Measurements from ENCODE around the gene PSME1. TPM values are rescaled to one million over a fixed set of nuclear protein-coding genes. Genes with fewer than 3 reads are reported as not detected.
"Not testable (repeated sequence)": the region's sequence is repeated elsewhere in the genome, so short reads cannot be mapped to it uniquely, and the experiment has no call there.

PSME1 gene
- total RNA-seq, 2 donors from 2014 or later: 91.6 to 103 TPM

DNA sequence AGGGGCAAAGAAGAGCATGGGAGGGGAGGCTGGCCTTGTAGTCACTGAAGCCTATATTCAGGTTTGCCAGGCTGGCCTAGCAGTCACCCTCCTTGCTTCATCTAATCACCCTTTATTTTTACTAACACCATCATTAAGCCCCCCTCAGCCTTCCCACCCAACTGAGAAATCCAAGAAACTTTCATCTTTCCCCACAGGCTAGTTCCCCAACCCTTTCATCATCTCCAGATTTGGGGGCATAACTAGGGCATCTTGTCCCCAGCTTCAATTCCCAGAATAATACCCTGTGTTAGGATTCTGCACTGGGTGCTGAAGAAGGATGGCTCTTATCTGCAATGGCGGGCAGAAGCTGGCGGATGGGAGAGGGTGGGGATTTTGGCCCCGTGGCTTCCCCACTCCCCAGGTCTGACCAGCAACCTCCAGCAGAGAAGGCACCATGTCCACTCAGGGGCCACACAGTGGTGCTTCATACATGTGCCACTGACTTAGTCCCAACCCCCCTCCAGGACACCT, 35.0 kb upstream of the PSME1 start:
- no peak for ATAC-seq
- no peak for DNase-seq
- intact Hi-C loops (cut with DNase I): no loop called here

DNA sequence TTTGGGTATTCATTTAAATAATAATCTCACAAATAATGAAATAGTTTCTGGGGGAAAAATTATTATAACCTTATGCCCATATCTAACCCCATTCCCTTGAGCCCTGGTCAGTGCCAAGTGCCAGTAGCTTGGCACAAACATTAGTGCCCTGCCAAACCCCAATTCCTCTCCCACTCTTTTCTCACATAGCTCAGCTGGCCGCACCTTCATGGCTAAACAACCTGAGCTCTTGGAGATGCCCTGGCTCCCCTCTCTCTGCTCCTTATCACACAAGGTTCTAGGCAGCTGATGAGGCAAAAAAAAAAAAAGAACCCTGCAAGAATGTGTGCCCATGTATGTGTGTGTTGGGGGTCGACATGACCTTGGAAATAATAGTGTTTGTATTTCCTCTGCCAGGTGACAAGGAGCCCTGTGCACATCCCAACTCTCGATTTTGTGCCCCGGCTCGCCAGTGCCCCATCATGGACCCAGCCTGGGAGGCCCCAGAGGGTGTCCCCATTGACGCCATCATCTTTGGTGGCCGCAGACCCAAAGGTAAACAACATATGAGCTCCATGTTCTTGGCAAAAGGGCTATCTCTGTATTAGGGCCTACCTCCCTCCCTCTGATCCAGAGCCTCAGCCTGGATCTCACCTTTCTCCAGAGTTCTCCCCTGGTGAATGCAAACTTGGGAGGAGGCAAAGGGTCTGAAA, 33.5 kb upstream of the PSME1 start:
- intact Hi-C loops (cut with DNase I): no loop called here
- DNase-seq (no peak), ATAC-seq (no peak)

DNA sequence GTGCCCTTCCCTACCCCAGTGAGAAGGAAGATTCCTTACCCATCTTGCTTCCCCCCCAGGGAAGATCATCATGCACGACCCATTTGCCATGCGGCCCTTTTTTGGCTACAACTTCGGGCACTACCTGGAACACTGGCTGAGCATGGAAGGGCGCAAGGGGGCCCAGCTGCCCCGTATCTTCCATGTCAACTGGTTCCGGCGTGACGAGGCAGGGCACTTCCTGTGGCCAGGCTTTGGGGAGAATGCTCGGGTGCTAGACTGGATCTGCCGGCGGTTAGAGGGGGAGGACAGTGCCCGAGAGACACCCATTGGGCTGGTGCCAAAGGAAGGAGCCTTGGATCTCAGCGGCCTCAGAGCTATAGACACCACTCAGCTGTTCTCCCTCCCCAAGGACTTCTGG, 32.5 kb upstream of the PSME1 start:
- no peak for ATAC-seq
- intact Hi-C loops (cut with DNase I): no loop called here
- no peak for DNase-seq

DNA sequence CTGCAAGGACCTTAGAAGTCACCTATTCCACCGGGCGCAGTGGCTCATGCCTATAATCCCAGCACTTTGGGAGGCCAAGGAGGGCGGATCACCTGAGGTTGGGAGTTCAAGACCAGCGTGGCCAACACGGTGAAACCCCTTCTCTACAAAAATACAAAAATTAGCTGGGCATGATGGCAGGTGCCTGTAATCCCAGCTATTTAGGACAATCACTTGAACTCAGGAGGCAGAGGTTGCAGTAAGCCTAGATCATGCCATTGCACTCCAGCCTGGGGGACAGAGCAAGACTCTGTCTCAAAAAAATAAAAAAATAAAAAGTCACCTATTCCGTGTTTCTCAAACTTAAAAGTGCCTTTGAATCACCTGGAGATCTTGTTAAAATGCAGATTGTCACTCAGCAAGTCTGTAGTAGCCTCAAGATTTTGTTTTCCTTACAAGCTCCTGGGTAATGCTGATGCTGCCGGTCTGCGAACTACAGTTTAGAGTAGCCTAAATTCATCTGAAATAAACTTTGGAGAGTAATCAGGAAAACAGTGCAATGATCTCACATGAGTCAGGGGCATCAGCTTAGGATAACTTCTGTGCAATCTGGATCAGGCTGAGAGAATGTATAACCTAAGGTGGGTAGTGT, 30.3 kb upstream of the PSME1 start:
- DNase-seq, ATAC-seq: not testable (repeated sequence)
- intact Hi-C loops (cut with DNase I): loop anchor here in 1 of 2 donors (5.0 kb wide), 1 partner anchor 48 kb away; no protein-coding TSS in a partner anchor

DNA sequence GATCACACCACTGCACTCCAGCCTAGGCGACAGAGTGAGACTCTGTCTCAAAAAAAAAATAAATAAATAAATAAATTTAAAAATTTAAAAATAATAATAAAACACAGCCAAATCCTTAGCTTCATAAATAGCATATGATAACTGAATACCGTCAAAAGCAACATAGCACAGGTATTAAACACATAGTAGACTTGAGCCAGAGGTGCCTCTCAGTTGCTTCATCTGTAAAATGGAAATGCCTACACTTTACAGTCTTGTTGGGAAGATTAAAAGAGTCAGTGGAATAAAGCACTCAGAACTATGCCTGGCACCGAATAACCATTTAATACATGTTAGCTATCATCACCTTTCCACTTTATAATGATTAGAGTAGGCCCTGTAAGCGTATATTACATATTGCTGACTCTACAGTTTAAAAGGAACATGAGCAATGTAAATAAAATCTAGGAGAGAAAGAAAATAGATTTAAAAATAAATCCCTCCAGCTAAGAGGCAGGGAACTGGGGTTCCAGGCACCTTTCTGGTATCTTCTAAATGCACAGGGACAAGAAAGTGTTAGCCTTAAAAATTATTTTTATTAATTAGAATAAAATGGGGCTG, 29.2 kb upstream of the PSME1 start:
- intact Hi-C loops (cut with DNase I): loop anchor here in 1 of 2 donors (5.0 kb wide), 1 partner anchor 49 kb away; no protein-coding TSS in a partner anchor
- ATAC-seq: no peak
- DNase-seq: no peak

GRCh38 chr14:24108336-24108874, 27.6 kb upstream of the PSME1 start:
- DNase-seq (no peak), ATAC-seq (no peak)
- intact Hi-C loops (cut with DNase I): loop anchor here in 1 of 2 donors (5.0 kb wide), 1 partner anchor 51 kb away; no protein-coding TSS in a partner anchor

GRCh38 chr14:24110060-24110459, 25.9 kb upstream of the PSME1 start:
- ATAC-seq: no peak
- intact Hi-C loops (cut with DNase I): loop anchor here in 1 of 2 donors (5.0 kb wide), 1 partner anchor 37 kb away; the partner anchor contains the start of genes PSME2 and RNF31
- DNase-seq: no peak

DNA sequence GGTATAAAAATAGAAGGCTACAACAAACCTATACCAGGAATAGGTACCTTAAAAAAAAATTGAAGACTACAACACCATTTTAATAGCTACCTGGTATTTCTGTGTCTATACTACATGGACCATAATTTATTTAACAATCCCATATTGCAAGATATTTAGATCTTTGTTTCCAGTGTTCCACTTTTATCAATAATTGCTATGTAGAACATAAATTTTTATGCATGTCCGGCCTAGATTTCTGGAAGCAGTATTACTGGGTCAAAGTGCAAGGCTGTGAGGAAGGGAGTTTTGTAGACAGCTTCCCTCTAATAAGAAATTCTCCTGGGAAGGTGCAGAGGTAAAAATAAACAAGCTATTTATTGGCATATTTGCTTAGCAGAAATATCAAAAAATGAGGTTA, 25.5 kb upstream of the PSME1 start:
- no peak for DNase-seq
- intact Hi-C loops (cut with DNase I): loop anchor here in 1 of 2 donors (5.0 kb wide), 1 partner anchor 37 kb away; the partner anchor contains the start of genes PSME2 and RNF31
- ATAC-seq: no peak

DNA sequence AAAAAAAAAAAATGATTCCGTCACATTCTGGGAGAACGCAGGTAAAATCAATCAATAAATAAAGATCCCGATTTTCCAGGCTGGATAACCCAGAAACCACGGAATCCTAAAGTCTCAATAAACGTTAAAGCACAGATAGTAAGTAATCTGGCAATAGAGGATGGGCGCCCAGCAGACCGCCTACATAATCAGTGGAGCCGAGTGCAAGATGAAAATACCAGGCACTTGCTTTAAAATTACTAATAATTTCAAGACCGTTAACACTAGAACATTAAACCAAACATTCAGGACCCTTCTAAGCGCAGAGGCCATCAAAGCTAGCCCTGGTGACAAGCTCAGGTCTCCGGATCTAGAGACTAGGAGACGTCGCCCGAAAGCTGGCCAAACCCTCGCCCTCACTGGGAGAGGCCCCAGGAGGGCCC, 22.6 kb upstream of the PSME1 start:
- DNase-seq: no peak
- intact Hi-C loops (cut with DNase I): loop anchor here in 1 of 2 donors (5.0 kb wide), 1 partner anchor 34 kb away; the partner anchor contains the start of genes PSME2 and RNF31
- ATAC-seq: peak in 1 of 2 donors; percentile 1

DNA sequence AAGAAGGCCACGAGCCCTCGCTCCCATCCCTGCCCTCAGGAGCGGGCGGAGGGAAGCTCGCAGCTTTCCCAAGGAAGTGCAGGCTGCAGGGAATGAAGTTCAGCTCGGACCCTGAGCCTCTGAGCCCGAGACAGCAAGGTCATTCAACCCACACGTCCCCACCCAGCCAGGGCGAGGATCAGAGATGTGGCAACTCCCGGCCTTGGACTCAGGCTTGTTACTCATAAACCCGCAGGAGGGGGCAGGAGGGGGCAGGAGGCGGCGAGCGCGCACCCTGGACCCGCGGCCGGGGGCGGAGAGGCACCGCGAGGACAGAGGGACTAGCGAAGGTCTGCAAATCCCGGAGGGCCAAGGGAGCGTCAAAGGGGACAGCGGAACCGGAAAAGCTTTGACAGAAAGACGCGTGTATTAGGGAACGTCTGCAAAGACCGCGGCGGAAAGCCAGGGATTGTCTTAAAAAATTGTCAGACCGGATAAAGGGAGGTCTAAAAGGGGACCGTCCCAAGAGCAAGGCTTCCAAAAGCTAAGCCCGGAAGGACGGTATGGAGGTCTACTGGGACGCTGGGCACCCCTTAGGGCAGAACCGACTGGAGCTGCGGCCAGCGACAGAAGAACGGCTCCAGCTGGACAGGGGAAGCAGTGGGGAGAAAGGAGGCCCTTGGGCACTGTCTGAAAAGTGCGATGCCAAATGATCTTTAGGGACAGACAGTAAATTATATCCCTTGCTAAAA, 22.0 kb upstream of the PSME1 start:
- DNase-seq (peak; percentile 89), ATAC-seq (peak; percentile 55 to 61)
- intact Hi-C loops (cut with DNase I): loop anchor here in 1 of 2 donors (5.0 kb wide), 1 partner anchor 33 kb away; the partner anchor contains the start of genes PSME2 and RNF31

GRCh38 chr14:24114532-24115421, 21.2 kb upstream of the PSME1 start, which contains the start of the genes DCAF11 and NRL:
DCAF11 (plus strand) TSS chr14:24114777; CDS start chr14:24115595, 818 bp downstream.
NRL (minus strand) TSS chr14:24114949; CDS start chr14:24082848, 32,101 bp downstream.
- intact Hi-C loops (cut with DNase I): loop anchor here in 1 of 2 donors (5.0 kb wide), 1 partner anchor 33 kb away; the partner anchor contains the start of genes PSME2 and RNF31
- DNase-seq: peak; percentile 98
- ATAC-seq: peak; percentile 94 to 97

- intact Hi-C loops (cut with DNase I): no loop called here
- DNase-seq: no peak
- ATAC-seq: no peak
These were observed 20.4 kb upstream of the PSME1 start for GRCh38 chr14:24115422-24116127.

DNA sequence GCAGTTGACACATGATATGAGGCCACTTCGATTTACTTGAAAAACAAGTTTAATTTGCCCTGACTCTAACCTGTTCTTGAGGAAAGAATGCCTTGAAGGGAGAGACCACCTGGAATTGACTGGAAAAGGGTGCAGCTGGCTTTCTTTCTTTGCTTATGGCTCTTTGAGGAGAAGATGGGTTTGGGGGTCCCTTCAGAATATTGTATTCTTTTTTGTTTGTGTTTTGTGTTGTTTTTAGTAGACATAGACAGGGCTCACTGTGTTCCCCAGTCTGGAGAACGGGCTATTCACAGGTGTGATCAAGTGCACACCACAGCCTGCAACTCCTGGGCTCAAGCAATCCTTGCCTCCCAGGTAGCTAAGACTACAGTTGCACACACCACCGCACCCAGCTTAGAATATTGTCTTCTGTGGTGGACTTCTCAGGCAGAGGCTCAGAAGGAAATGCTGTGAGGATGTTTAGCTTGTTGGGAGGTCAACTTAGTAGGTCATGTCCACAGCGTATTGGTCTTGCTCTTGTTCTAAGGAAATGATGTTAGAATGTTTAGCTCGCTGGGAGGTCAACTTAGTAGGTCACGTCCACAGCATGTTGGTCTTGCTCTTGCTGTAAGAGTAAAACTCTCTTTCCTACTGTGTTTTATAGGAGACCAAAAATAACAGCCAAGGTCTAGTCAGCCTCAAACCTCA, 19.7 kb upstream of the PSME1 start:
- intact Hi-C loops (cut with DNase I): no loop called here
- DNase-seq (no peak), ATAC-seq (no peak)

DNA sequence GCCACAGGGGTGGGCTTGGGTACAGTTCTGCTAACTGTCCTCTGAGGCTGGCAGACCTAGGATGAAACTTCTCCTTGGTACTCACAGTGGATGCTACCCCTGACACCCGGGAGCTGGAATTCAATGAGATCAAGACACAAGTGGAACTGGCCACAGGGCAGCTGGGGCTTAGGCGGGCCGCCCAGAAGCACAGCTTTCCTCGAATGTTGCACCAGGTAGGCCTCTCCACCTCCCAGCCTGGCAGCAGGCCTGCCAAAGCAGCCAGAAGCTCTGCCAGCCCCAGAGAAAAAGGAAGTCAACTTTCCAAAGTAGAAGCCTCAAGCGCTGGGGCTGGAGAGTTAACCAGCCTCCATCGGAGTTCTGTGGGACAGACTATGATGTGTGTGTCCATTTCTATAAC, 18.8 kb upstream of the PSME1 start:
- intact Hi-C loops (cut with DNase I): no loop called here
- DNase-seq: no peak
- no peak for ATAC-seq

GRCh38 chr14:24119691-24120090, 16.3 kb upstream of the PSME1 start:
- ATAC-seq (no peak), DNase-seq (no peak)
- intact Hi-C loops (cut with DNase I): no loop called here

DNA sequence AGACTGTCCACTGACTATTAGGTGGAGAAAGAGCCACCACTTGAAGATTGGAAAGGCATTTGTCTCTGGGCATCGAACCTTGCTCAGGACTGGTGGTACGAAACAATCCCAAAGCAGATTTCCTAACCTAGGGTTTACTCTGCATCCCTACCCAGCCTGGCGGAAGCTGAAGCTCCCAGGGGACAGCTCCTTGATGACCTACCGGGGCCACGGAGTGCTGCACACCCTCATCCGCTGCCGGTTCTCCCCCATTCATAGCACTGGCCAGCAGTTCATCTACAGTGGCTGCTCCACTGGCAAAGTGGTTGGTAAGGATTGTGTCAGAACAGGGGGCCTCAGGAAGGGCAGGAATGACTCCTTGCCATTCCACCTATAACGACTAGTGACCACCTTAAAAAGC, 14.8 kb upstream of the PSME1 start:
- intact Hi-C loops (cut with DNase I): no loop called here
- DNase-seq (no peak), ATAC-seq (no peak)
